Karpas-422 (cell line): ENCODE data around the gene MDK. TPM values are rescaled to one million over a fixed set of nuclear protein-coding genes. Genes with fewer than 3 reads are reported as not detected.

Experiments used
- DNase-seq: peaks from one replicate; pipeline ENCODE4 v3.0.0-alpha.2; 2015
- H2AFZ ChIP-seq: fragments of 200-600 bp; sonication (generic); 2 replicates; pipeline ENCODE4 v1.6.1; 2014; ENCODE audit warnings: antibody characterized with exemption, low read length, mixed read lengths
- H3K27ac ChIP-seq: fragments of 200-600 bp; sonication (generic); 2 replicates; pipeline ENCODE4 v1.5.1; 2014; ENCODE audit warnings: mild to moderate bottlenecking, low read length, moderate library complexity
- H3K27me3 ChIP-seq: fragments of 200-600 bp; sonication (generic); 2 replicates; pipeline ENCODE4 v1.6.1; 2014; ENCODE audit warnings: low read length, mixed read lengths
- H3K36me3 ChIP-seq: fragments of 200-600 bp; sonication (generic); 2 replicates; pipeline ENCODE4 v1.6.1; 2014; ENCODE audit warnings: low read length, mixed read lengths; ENCODE audit not compliant: insufficient read depth
- H3K4me1 ChIP-seq: fragments of 200-600 bp; sonication (generic); 2 replicates; pipeline ENCODE4 v1.6.1; 2014; ENCODE audit warnings: mild to moderate bottlenecking, low read length, mixed read lengths
- H3K4me2 ChIP-seq: fragments of 200-600 bp; sonication (generic); 2 replicates; pipeline ENCODE4 v1.6.1; 2014; ENCODE audit warnings: low read length, low read depth, mild to moderate bottlenecking; ENCODE audit not compliant: poor library complexity, severe bottlenecking
- H3K4me3 ChIP-seq: fragments of 200-600 bp; sonication (generic); 2 replicates; pipeline ENCODE4 v1.5.1; 2014; ENCODE audit warnings: mild to moderate bottlenecking, antibody characterized with exemption, low read length, mixed read lengths
- H3K79me2 ChIP-seq: fragments of 200-600 bp; sonication (generic); 2 replicates; pipeline ENCODE4 v1.6.1; 2014; ENCODE audit warnings: mild to moderate bottlenecking, low read length, mixed read lengths
- H3K9ac ChIP-seq: fragments of 200-600 bp; sonication (generic); 2 replicates; pipeline ENCODE4 v1.6.0; 2014; ENCODE audit warnings: low read length
- H3K9me2 ChIP-seq: fragments of 200-600 bp; sonication (generic), shearing (Covaris generic); replicated peaks from 2 replicates; pipeline ENCODE4 v1.6.0; 2014; ENCODE audit warnings: mild to moderate bottlenecking, low read length, moderate library complexity; ENCODE audit not compliant: insufficient read depth
- H3K9me3 ChIP-seq: fragments of 300-700, 200-600 bp; sonication (generic); 2 replicates; pipeline ENCODE4 v1.6.1; 2014; ENCODE audit warnings: low read length, mixed read lengths
- H4K20me1 ChIP-seq: fragments of 200-600 bp; sonication (generic); 2 replicates; pipeline ENCODE4 v1.6.1; 2014; ENCODE audit warnings: mild to moderate bottlenecking, antibody characterized with exemption, low read length, low read depth; ENCODE audit not compliant: insufficient read depth
- total RNA-seq: library from RNA; depleted of rRNA; stranded (reverse); fragments of >200 nt; shearing (Covaris generic); gene quantifications from 2 replicates; pipeline ENCODE4 v1.2.3, GENCODE V29; 2014; ENCODE audit warnings: low replicate concordance

The MDK gene
- total RNA-seq, 1 experiment from 2014 or later: 6.9 TPM

- H3K4me1 ChIP-seq: peaks cover 49% of the 10 kb centered on the region
Measured at GRCh38 chr11:46351606-46352005, 29.9 kb upstream of the MDK start.

GRCh38 chr11:46352063-46352841 lies 29.2 kb upstream of the MDK start:
- no peaks in the 10 kb centered on the region for H3K27me3 ChIP-seq
- DNase-seq: peak; percentile 90
- peak overlapping the region; percentile 35; the same call in 1 of the 2 replicates for H3K4me3 ChIP-seq
- H3K27ac ChIP-seq: peak overlapping the region; percentile 70
- H3K36me3 ChIP-seq: no peaks in the 10 kb centered on the region
- no peaks in the 10 kb centered on the region for H3K9me3 ChIP-seq
- H3K9ac ChIP-seq: peak overlapping the region; percentile 52
- H3K79me2 ChIP-seq: peaks cover 91% of the 10 kb centered on the region
- peaks cover 45% of the 10 kb centered on the region for H3K4me1 ChIP-seq
- no peak overlapping the region for H2AFZ ChIP-seq
- peak overlapping the region; percentile 54 for H3K4me2 ChIP-seq
- H3K9me2 ChIP-seq: no peaks in the 10 kb centered on the region
- peaks cover 13% of the 10 kb centered on the region; the same call in 1 of the 2 replicates for H4K20me1 ChIP-seq

More at GRCh38 chr11:46351606-46352005, 29.9 kb upstream of the MDK start:
- Histone ChIP-seq H4K20me1 (peaks cover 13% of the 10 kb centered on the region; the same call in 1 of the 2 replicates), H3K79me2 (peaks cover 84% of the 10 kb centered on the region), H3K9ac (peak overlapping the region; percentile 52), H3K9me2 (no peaks in the 10 kb centered on the region), H2AFZ (no peak overlapping the region), H3K36me3 (no peaks in the 10 kb centered on the region), H3K9me3 (no peaks in the 10 kb centered on the region), H3K4me2 (peak overlapping the region; percentile 54), H3K27ac (peak overlapping the region; percentile 70), H3K27me3 (no peaks in the 10 kb centered on the region), H3K4me3 (peak overlapping the region; percentile 35; the same call in 1 of the 2 replicates)
- no peak for DNase-seq

- Histone ChIP-seq H3K36me3 (no peaks in the 10 kb centered on the region), H3K4me2 (no peak overlapping the region), H3K9me3 (no peaks in the 10 kb centered on the region), H3K4me3 (no peak overlapping the region), H3K9ac (no peak overlapping the region), H3K27ac (no peak overlapping the region), H4K20me1 (peaks cover 10% of the 10 kb centered on the region; the same call in 1 of the 2 replicates), H3K27me3 (no peaks in the 10 kb centered on the region), H3K9me2 (no peaks in the 10 kb centered on the region), H2AFZ (no peak overlapping the region), H3K79me2 (peaks cover 94% of the 10 kb centered on the region), H3K4me1 (peaks cover 42% of the 10 kb centered on the region)
- no peak for DNase-seq
Measured at GRCh38 chr11:46353698-46354097, 27.8 kb upstream of the MDK start.

- no peak for DNase-seq
- no peak overlapping the region for H2AFZ ChIP-seq
- H3K9me3 ChIP-seq: no peaks in the 10 kb centered on the region
- H3K4me1 ChIP-seq: peaks cover 34% of the 10 kb centered on the region
- H3K9ac ChIP-seq: no peak overlapping the region
- H4K20me1 ChIP-seq: peaks cover 10% of the 10 kb centered on the region; the same call in 1 of the 2 replicates
- no peaks in the 10 kb centered on the region for H3K27me3 ChIP-seq
- H3K36me3 ChIP-seq: no peaks in the 10 kb centered on the region
- no peak overlapping the region for H3K4me2 ChIP-seq
- no peaks in the 10 kb centered on the region for H3K9me2 ChIP-seq
- no peak overlapping the region for H3K4me3 ChIP-seq
- H3K79me2 ChIP-seq: peaks cover 87% of the 10 kb centered on the region
- H3K27ac ChIP-seq: no peak overlapping the region
Measured at GRCh38 chr11:46356924-46357482, 24.5 kb upstream of the MDK start.

GRCh38 chr11:46357483-46357936 lies 24.0 kb upstream of the MDK start:
- no peak overlapping the region for H3K9ac ChIP-seq
- no peaks in the 10 kb centered on the region for H3K9me2 ChIP-seq
- no peak overlapping the region for H3K4me2 ChIP-seq
- H3K36me3 ChIP-seq: no peaks in the 10 kb centered on the region
- no peak overlapping the region for H3K27ac ChIP-seq
- H2AFZ ChIP-seq: no peak overlapping the region
- peaks cover 87% of the 10 kb centered on the region for H3K79me2 ChIP-seq
- no peak for DNase-seq
- H3K27me3 ChIP-seq: no peaks in the 10 kb centered on the region
- H4K20me1 ChIP-seq: peaks cover 8% of the 10 kb centered on the region; the same call in 1 of the 2 replicates
- H3K4me1 ChIP-seq: peaks cover 34% of the 10 kb centered on the region
- H3K9me3 ChIP-seq: no peaks in the 10 kb centered on the region
- no peak overlapping the region for H3K4me3 ChIP-seq

- peak overlapping the region; percentile 29 for H3K4me2 ChIP-seq
- H3K27me3 ChIP-seq: no peaks in the 10 kb centered on the region
- H3K36me3 ChIP-seq: no peaks in the 10 kb centered on the region
- H3K9ac ChIP-seq: peak overlapping the region; percentile 29; the same call in 1 of the 2 replicates
- peaks cover 87% of the 10 kb centered on the region for H3K79me2 ChIP-seq
- H4K20me1 ChIP-seq: peaks cover 12% of the 10 kb centered on the region; the same call in 1 of the 2 replicates
- DNase-seq: peak; percentile 43
- peaks cover 56% of the 10 kb centered on the region for H3K4me1 ChIP-seq
- no peaks in the 10 kb centered on the region for H3K9me3 ChIP-seq
- no peak overlapping the region for H2AFZ ChIP-seq
- H3K9me2 ChIP-seq: no peaks in the 10 kb centered on the region
- H3K4me3 ChIP-seq: no peak overlapping the region
- peak overlapping the region; percentile 95 for H3K27ac ChIP-seq
Measured at GRCh38 chr11:46359953-46360352, 21.5 kb upstream of the MDK start.

- Histone ChIP-seq H3K9ac (peak overlapping the region; percentile 100), H2AFZ (no peak overlapping the region; the same call in 1 of the 2 replicates), H3K9me2 (no peaks in the 10 kb centered on the region), H3K27me3 (no peaks in the 10 kb centered on the region), H3K36me3 (no peaks in the 10 kb centered on the region), H3K9me3 (no peaks in the 10 kb centered on the region), H3K4me2 (peak overlapping the region; percentile 99), H3K27ac (peak overlapping the region; percentile 95), H3K79me2 (peaks cover 88% of the 10 kb centered on the region), H3K4me3 (peak overlapping the region; percentile 99), H4K20me1 (peaks cover 13% of the 10 kb centered on the region; the same call in 1 of the 2 replicates), H3K4me1 (peaks cover 65% of the 10 kb centered on the region)
- peak; percentile 57 for DNase-seq
Measured at GRCh38 chr11:46360878-46361277, 20.6 kb upstream of the MDK start.
